ENCODE results near the gene NAV3.
"Not testable (repeated sequence)": the region's sequence is repeated elsewhere in the genome, so short reads cannot be mapped to it uniquely, and the experiment has no call there.

Gene NAV3

GRCh38 chr12:78050790-78051189, 220.1 kb downstream of the NAV3 start:
- no peak for DNase-seq (ENCODE audit: low read depth in 3 of 3)

GRCh38 chr12:78055545-78055944, 224.9 kb downstream of the NAV3 start:
- no peak for DNase-seq (ENCODE audit: low read depth in 3 of 3)

- DNase-seq (ENCODE audit: low read depth in 3 of 3), result no peak
Observed at GRCh38 chr12:78057075-78057474, 226.4 kb downstream of the NAV3 start.

GRCh38 chr12:78060186-78060585, 229.5 kb downstream of the NAV3 start:
- no peak for DNase-seq (ENCODE audit: low read depth in 3 of 3)

DNA sequence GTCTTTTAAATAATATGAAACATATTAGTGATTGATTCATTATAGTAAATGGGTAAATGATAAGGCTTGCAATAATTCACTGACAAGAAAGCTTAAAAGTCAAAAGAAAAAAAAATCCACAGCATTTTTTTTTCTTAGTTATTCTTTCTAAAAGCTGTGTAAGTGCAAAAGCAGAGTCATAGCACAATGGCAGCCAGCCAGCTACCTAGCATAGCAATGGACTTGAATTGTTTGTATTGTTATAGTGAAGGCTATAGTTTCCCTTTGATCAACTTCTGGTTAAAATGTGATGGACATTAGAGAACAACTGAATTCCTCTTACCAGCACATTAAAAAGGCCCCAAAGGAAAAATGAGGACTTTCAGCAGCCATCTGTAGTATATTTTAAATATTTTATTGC, 232.1 kb downstream of the NAV3 start:
- DNase-seq (ENCODE audit: low read depth in 3 of 3), result no peak

DNA sequence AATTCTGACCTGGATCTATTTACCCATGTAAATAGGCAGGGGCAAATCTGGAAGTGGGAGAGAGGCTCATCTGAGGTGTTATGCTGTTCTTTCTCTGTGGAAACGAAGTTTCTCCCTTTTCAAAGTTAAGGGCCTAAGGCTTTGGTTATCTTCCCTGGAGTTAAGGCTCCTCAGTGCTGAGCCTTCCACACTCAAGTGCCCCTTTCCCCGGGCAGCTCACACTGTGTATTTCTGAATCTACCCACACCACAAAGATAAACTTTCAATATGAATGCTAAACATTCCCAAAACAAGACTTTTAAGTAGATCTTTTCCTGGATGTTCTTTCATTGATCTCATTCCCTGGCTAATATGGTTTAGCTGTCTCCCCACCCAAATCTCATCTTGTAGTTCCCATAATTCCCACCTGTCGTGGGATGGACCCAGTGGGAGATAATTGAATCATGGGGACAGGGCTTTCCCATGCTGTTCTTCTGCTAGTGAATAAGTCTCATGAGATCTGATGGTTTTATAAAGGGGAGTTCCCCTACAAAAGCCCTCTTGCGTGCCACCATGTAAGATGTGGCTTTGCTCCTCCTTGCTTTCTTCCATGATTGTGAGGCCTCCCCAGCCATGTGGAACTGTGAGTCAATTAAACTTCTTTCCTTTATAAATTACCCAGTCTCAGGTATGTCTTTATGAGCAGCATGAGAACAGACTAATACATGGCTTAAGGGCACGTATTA, 251.1 kb downstream of the NAV3 start:
- DNase-seq (ENCODE audit: low read depth in 3 of 3), result no peak

DNA sequence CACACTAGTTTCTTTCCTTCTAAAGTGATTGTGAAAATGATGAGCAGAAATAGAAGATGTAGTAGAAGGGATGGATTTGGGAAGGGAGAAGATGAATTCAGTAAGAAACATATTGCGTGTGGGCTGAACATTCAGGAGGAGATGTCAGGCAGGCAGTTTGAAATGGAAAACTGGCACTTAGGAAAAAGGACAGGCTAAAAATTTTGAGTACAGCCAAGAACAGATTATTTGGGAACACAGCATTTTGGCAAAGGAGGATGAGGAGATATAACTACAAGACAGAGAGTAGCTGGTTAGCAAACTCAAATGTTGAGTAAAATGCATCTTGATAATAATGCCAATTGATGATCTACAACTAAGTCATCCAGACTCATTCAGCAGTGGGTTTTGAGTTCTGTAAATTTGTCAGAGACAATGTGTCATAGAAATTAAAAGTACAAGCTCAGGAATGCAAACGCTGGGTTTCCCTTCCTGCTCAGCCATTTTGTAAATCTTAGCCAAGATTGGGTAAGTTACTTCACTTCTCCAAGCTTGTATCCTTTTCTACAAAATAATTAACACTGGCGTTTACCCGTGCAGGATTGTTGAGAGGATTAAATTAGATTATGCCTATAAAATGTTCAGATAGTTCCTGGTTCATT, 255.0 kb downstream of the NAV3 start:
- no peak for DNase-seq (ENCODE audit: low read depth in 3 of 3)

DNA sequence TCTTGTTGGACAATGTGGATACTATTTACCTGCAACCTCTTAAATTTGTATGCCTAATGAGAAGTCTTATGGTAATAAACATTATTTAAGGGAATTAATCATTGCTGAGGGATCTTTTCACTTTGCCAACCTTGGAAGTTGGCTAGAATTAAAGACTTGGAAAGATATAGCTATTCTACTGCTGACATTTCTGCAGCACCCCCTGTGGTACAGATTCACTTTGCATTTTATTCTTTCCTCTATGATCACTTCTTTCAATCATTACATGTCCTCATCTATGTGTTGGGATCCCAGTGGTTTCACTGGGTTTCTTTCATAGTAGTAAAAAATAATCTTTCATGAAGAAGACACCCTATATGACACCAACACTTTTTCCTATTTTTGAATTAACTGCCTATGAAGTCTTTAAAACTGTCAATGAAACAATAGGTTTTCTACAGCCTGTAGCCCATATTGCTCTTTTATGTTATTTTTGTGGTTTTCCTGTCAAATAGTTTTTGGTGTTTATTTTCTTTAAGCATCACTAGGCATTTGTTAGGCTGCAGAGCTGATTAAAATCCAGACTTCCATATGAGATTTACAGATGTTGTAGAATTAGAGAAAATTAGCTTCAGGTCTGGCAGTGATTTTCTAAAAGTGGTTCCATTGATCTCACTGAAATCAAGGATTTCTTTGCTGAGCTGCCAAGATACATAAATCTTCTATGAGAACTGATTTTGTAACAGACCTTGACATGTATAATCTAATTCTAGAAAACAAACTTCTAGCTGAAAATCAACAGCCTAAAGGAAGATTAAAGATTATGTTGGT, 256.1 kb downstream of the NAV3 start:
- no peak for DNase-seq (ENCODE audit: low read depth in 3 of 3)

DNA sequence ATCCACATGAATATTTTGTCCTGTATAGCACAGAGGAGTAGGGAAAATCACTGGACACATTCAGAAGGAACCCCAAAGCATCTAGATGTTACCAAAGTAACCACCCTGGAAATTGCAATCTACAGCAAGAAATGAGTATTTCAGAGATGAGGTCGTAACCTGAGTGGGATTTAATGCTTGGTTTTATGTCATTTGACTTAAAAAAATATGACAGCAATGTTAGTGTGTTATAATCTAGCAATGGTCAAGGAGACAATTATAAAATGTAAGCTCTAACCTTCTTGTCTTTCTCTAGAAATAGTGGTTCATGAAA, 256.6 kb downstream of the NAV3 start:
- DNase-seq (ENCODE audit: low read depth in 3 of 3), result no peak

DNA sequence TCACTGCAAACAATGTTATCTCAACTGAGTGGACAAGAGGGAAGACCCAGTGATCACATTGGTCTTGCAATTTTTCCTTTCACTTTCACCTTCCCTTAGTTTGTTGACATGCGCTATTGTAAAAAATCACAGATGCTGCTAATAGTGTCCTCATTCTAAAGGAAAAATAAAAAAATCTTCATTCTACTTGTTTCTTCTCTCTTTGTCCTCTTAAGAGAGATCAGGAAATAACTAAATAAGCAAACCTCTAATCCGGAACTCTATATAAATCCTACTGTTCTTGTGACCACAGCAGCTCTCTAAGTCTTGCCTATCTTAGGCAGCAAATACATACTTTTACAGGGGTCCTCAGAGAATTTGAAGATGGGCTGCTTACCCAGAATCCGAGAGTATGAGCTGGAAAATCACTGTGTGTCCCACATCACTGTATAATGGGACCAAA, 257.7 kb downstream of the NAV3 start:
- no peak for DNase-seq (ENCODE audit: low read depth in 3 of 3)

DNA sequence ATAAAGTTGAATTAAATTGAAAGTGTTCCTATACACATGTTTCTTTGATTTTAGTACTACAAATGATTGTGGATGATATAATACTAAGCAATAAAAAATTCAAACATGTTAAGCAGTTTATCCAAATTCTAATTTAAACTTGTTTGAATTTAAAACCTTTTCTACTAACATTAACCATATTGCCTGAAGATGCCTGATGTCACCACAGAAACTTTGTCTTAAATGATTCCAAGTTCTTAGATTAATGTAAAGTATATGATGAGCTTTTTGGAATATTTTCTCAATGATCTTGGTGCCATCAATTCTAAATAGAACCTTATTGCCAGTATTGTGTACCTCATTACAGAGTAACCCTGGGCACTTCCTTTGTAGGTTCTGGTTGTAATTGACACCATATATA, 259.6 kb downstream of the NAV3 start:
- no peak for DNase-seq (ENCODE audit: low read depth in 3 of 3)

GRCh38 chr12:78095623-78096022, 264.9 kb downstream of the NAV3 start:
- no peak for DNase-seq (ENCODE audit: low read depth in 3 of 3)

- DNase-seq (ENCODE audit: low read depth in 3 of 3), result no peak
Observed at GRCh38 chr12:78096909-78097597, 266.4 kb downstream of the NAV3 start.

DNA sequence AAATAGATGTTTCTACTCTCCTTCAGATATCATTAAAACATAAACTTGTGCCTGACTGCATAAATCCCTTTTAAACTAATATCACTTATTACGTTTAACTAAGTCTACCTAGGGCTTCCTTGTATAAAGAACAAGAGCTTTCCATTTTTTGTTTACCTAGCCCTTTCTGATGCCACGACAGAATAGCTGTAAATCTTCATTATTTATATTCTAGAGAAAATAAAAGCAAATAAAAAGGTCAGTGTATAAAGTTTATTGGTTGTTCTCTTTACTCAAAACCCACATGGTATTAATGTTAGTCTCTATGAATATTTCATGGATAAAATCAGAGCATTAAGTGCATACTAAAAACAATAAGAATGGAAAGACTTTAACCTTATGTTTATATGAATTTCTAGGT, 269.1 kb downstream of the NAV3 start:
- DNase-seq (ENCODE audit: low read depth in 3 of 3), result no peak

GRCh38 chr12:78101113-78101876, 270.6 kb downstream of the NAV3 start:
- DNase-seq (ENCODE audit: low read depth in 3 of 3), result no peak

DNA sequence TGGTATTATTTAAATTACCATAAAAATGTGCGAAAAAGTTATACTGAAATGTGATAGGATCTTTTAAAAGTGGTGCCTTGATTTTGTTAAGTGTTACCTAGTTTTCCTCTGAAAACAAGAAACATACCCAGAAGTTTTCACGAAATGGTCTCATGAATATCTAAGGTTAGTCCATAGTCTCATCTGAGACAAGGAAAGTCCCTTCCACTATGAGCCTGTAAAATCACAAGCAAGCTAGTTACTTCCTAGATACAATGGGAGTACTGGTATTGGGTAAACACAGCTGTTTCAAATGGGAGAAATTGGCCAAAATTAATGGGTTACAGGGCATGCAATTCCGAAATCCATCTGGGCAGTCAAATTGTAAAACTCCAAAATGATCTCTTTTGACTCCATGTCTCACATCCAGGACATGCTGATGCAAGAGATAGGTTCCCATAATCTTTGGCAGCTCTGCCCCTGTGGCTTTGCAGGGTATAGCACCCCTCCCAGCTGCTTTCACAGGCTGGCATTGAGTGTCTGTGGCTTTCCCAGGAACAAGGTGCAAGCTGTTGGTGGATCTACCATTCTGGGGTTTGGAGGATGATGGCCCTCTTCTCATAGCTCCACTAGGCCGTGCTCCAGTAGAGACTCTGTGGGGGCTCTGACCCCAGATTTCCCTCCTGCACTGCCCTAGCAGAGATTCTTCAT, 271.4 kb downstream of the NAV3 start:
- DNase-seq (ENCODE audit: low read depth in 3 of 3), result no peak

DNA sequence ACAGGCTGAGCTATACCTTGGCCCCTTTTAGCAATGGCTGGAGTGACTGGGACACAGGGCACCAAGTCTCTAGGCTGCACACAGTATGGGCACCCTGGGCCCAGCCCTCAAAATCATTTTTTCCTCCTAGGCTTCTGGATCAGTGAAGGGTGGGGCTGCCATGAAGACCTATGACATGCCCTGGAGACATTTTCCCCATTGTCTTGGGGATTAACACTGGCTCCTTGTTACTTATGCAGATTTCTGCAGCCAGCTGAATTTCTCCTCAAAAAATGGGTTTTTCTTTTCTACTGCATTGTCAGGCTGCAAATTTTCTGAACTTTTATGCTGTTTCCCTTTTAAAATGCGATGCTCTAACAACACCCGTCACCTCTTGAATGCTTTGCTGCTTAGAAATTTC, 272.1 kb downstream of the NAV3 start:
- not testable (repeated sequence) for DNase-seq (ENCODE audit: low read depth in 3 of 3)

GRCh38 chr12:78115889-78116288, 285.2 kb downstream of the NAV3 start:
- DNase-seq (ENCODE audit: low read depth in 3 of 3), result no peak

DNA sequence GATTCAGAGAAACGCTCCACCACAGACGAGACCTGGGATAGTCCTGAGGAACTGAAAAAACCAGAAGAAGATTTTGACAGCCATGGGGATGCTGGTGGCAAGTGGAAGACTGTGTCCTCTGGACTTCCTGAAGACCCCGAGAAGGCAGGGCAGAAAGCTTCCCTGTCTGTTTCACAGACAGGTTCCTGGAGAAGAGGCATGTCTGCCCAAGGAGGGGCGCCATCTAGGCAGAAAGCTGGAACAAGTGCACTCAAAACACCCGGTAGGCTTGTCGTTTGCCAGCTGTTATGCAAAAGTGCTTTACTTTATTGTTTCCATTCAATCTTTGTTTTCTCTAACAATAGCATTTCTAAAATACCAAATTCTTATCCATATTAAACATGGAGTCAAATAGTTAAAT, 287.3 kb downstream of the NAV3 start:
- no peak for DNase-seq (ENCODE audit: low read depth in 3 of 3)

DNA sequence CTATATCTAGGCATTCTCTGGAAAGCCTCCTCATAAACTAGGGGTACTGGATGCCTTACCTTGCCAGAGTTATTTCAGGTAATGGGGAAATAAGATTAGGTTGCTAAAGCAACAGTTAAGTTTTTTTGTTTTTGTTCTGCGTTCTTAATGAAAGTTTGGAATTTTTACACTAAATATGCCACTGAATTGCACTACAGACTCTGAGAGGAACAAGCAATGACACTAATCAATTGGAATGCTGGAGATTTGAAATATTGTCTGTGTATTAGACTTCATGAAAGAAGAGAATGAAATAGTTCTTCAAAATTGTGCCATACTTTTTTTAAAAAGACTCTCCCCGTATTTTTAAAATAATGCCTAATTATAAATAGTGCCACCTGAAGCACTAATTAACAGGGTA, 287.8 kb downstream of the NAV3 start:
- DNase-seq (ENCODE audit: low read depth in 3 of 3), result no peak

- DNase-seq (ENCODE audit: low read depth in 3 of 3), result no peak
Observed at GRCh38 chr12:78119351-78119918, 288.7 kb downstream of the NAV3 start.
